Activated CD4-positive, alpha-beta T cell treated with anti-CD3 and anti-CD28 coated beads for 1 hour (primary cell): ENCODE measurements around the gene ADGRB3.
"Not testable (repeated sequence)": the region's sequence is repeated elsewhere in the genome, so short reads cannot be mapped to it uniquely, and the experiment has no call there.

ENCODE experiments used
- DNase-seq: peaks from one replicate; pipeline ENCODE4 v3.0.0-alpha.2; 2020

The ADGRB3 gene

GRCh38 chr6:69285054-69285453 lies 650.0 kb downstream of the ADGRB3 start:
- DNase-seq = no peak

- DNase-seq = no peak
These were observed 651.2 kb downstream of the ADGRB3 start for GRCh38 chr6:69286331-69286730.

GRCh38 chr6:69288198-69288597 lies 653.1 kb downstream of the ADGRB3 start:
- DNase-seq = not testable (repeated sequence)

- DNase-seq = no peak
These were observed 654.8 kb downstream of the ADGRB3 start for GRCh38 chr6:69289689-69290495.

GRCh38 chr6:69293471-69293870 lies 658.4 kb downstream of the ADGRB3 start:
- DNase-seq = no peak

- no peak for DNase-seq
These were observed 659.3 kb downstream of the ADGRB3 start for GRCh38 chr6:69294407-69294806.

- no peak for DNase-seq
These were observed 659.8 kb downstream of the ADGRB3 start for GRCh38 chr6:69294862-69295261.

GRCh38 chr6:69303382-69303781 lies 668.3 kb downstream of the ADGRB3 start:
- DNase-seq = no peak

GRCh38 chr6:69305456-69305855 lies 670.4 kb downstream of the ADGRB3 start:
- no peak for DNase-seq

- no peak for DNase-seq
These were observed 673.5 kb downstream of the ADGRB3 start for GRCh38 chr6:69308584-69308983.

- DNase-seq = no peak
These were observed 676.8 kb downstream of the ADGRB3 start for GRCh38 chr6:69311888-69312287.

- no peak for DNase-seq
These were observed 678.9 kb downstream of the ADGRB3 start for GRCh38 chr6:69314001-69314400.

- DNase-seq = no peak
These were observed 679.4 kb downstream of the ADGRB3 start for GRCh38 chr6:69314531-69314930.

GRCh38 chr6:69331886-69332285 lies 696.8 kb downstream of the ADGRB3 start:
- DNase-seq = no peak

- no peak for DNase-seq
These were observed 702.2 kb downstream of the ADGRB3 start for GRCh38 chr6:69337311-69337710.

- DNase-seq = no peak
These were observed 703.5 kb downstream of the ADGRB3 start for GRCh38 chr6:69338431-69339162.

GRCh38 chr6:69339163-69339550 lies 704.1 kb downstream of the ADGRB3 start:
- DNase-seq = no peak

GRCh38 chr6:69340196-69340595 lies 705.1 kb downstream of the ADGRB3 start:
- no peak for DNase-seq

GRCh38 chr6:69343851-69344250 lies 708.8 kb downstream of the ADGRB3 start:
- no peak for DNase-seq

- no peak for DNase-seq
These were observed 714.7 kb downstream of the ADGRB3 start for GRCh38 chr6:69349771-69350170.

GRCh38 chr6:69362209-69362608 lies 727.1 kb downstream of the ADGRB3 start:
- DNase-seq = no peak

- no peak for DNase-seq
These were observed 731.7 kb downstream of the ADGRB3 start for GRCh38 chr6:69366831-69367230.

GRCh38 chr6:69368613-69369012 lies 733.5 kb downstream of the ADGRB3 start:
- DNase-seq = no peak

- DNase-seq = no peak
These were observed 735.7 kb downstream of the ADGRB3 start for GRCh38 chr6:69370763-69371162.
